HepG2 (cell line): ENCODE measurements around the gene INHA. TPM values are rescaled to one million over a fixed set of nuclear protein-coding genes. Genes with fewer than 3 reads are reported as not detected.
A peak's percentile ranks its signal among the peaks of the same experiment; 100 is the strongest.

Experiments
- AGO1 ChIP-seq: fragments of 200-400 bp; formaldehyde crosslinking; IDR thresholded peaks from 2 replicates; pipeline ENCODE4 v1.6.1; 2017; ENCODE audit warnings: mild to moderate bottlenecking, low read depth, low read length, moderate library complexity; ENCODE audit not compliant: poor library complexity, severe bottlenecking
- AHR ChIP-seq: IDR thresholded peaks from 2 replicates; pipeline ENCODE4 v1.6.1; 2018; ENCODE audit warnings: missing genetic modification reagents, missing compliant biosample characterization
- ATAD3A ChIP-seq: sonication (generic); formaldehyde crosslinking; IDR thresholded peaks from 2 replicates; pipeline ENCODE4 v1.4.0; 2020; ENCODE audit warnings: missing genetic modification reagents
- ELF3 ChIP-seq: IDR thresholded peaks from 2 replicates; pipeline ENCODE4 v1.6.1; 2016; ENCODE audit warnings: missing genetic modification reagents, missing compliant biosample characterization
- FOSL2 ChIP-seq: sonication (generic); formaldehyde crosslinking; IDR thresholded peaks from 2 replicates; pipeline ENCODE4 v1.4.0; 2020; ENCODE audit warnings: missing genetic modification reagents
- GABPA ChIP-seq, 2 experiments: IDR thresholded peaks; 2 replicates each; pipeline ENCODE4 v1.6.1; 2011 to 2016; ENCODE audit warnings: low read depth in 2 of 2, low read length in 1 of 2, missing biosample characterization in 1 of 2, missing genetic modification characterization in 1 of 2
- GATAD1 ChIP-seq: IDR thresholded peaks from 2 replicates; pipeline ENCODE4 v1.6.1; 2016; ENCODE audit warnings: missing genetic modification reagents, missing compliant biosample characterization
- GTF3A ChIP-seq: sonication (generic); formaldehyde crosslinking; conservative IDR thresholded peaks from 2 replicates; pipeline ENCODE4 v1.4.0; 2020; ENCODE audit warnings: mild to moderate bottlenecking, missing genetic modification reagents
- KDM2A ChIP-seq: sonication (generic); formaldehyde crosslinking; IDR thresholded peaks from 2 replicates; pipeline ENCODE4 v1.4.0; 2020; ENCODE audit warnings: low read depth, missing genetic modification reagents, borderline replicate concordance
- LCORL ChIP-seq, 2 experiments: fragments of 450-650 bp in 1 of 2; sonication (generic) in 1 of 2; formaldehyde crosslinking in 1 of 2; IDR thresholded peaks; 2 replicates each; pipeline versions ENCODE4 v1.5.0 to v1.6.1; 2017 to 2020; ENCODE audit warnings: antibody characterized with exemption in 1 of 2, missing genetic modification reagents in 1 of 2
- SAP130 ChIP-seq: IDR thresholded peaks from 2 replicates; pipeline ENCODE4 v1.6.1; 2016; ENCODE audit warnings: low read depth
- SMAD1 ChIP-seq: sonication (generic); formaldehyde crosslinking; IDR thresholded peaks from 2 replicates; pipeline ENCODE4 v1.4.0; 2020; ENCODE audit warnings: missing genetic modification reagents, low read depth, mild to moderate bottlenecking, borderline replicate concordance
- SMAD3 ChIP-seq: sonication (generic); formaldehyde crosslinking; IDR thresholded peaks from 2 replicates; pipeline ENCODE4 v1.4.0; 2020; ENCODE audit warnings: missing genetic modification reagents
- SOX5 ChIP-seq: IDR thresholded peaks from 2 replicates; pipeline ENCODE4 v1.6.1; 2016; ENCODE audit warnings: borderline replicate concordance
- SP4 ChIP-seq: sonication (generic); formaldehyde crosslinking; IDR thresholded peaks from 2 replicates; pipeline ENCODE4 v1.8.1; 2023; ENCODE audit warnings: mild to moderate bottlenecking, missing genetic modification reagents
- ZBTB38 ChIP-seq: sonication (generic); formaldehyde crosslinking; IDR thresholded peaks from 2 replicates; pipeline ENCODE4 v1.5.1; 2020; ENCODE audit warnings: mild to moderate bottlenecking, missing genetic modification reagents
- ZBTB39 ChIP-seq: sonication (generic); formaldehyde crosslinking; IDR thresholded peaks from 2 replicates; pipeline ENCODE4 v1.5.0; 2020; ENCODE audit warnings: missing genetic modification reagents
- ZNF3 ChIP-seq: IDR thresholded peaks from 2 replicates; pipeline ENCODE4 v1.7.0; 2017; ENCODE audit warnings: inconsistent platforms
- ZNF609 ChIP-seq: sonication (generic); formaldehyde crosslinking; IDR thresholded peaks from 2 replicates; pipeline ENCODE4 v1.4.0; 2020; ENCODE audit warnings: mild to moderate bottlenecking, missing genetic modification reagents, borderline replicate concordance
- polyA plus RNA-seq, 8 experiments: library from polyadenylated mRNA; depleted of rRNA in 3 of 8; stranded (reverse) in 7 of 8; unstranded in 1 of 8; fragments of >200 nt; fragmentation: Illumina TruSeq in 4 of 8; extraction: Trizol in 4 of 8; gene quantifications; 2 replicates each; pipeline versions ENCODE4 v1.2.1 to v1.2.3, GENCODE V29; 2011 to 2016; ENCODE audit warnings: low read depth in 4 of 8, missing spikeins in 1 of 8, mixed read lengths in 1 of 8; ENCODE audit not compliant: insufficient read depth in 1 of 8
- total RNA-seq, 5 experiments: library from RNA; depleted of rRNA; stranded (reverse); fragments of >200 nt; fragmentation: Illumina TruSeq; extraction: Trizol; gene quantifications; 2 replicates each; pipeline ENCODE4 v1.2.3, GENCODE V29; 2016; ENCODE audit warnings: low read depth in 1 of 5
- TF ChIP-seq, protein P1 (sequence below): sonication (generic); formaldehyde crosslinking; IDR thresholded peaks from 2 replicates; pipeline ENCODE4 v1.4.0; 2020; ENCODE audit warnings: missing genetic modification reagents, low read depth, mild to moderate bottlenecking, borderline replicate concordance

INHA gene
- total and polyA plus RNA-seq, 2 of the 13 experiments (the other 11 are each of a cell fraction or from before 2014, with no cell fraction given), result 4.1 to 15.2 TPM

- TF ChIP-seq ZBTB39 (CRISPR knock-in tag), result 0 out of 2 replicates have a peak, but pooled peaks have one; percentile 39
- TF ChIP-seq ZNF609 (CRISPR knock-in tag), result peak; percentile 20; the same call in 1 of the 2 replicates
- peak; percentile 35; the same call in 1 of the 2 replicates for TF ChIP-seq SOX5
- peak; percentile 43; the same call in 1 of the 2 replicates for TF ChIP-seq GATAD1 (CRISPR knock-in tag)
- peak; percentile 90 for TF ChIP-seq KDM2A
- TF ChIP-seq SAP130 (CRISPR knock-in tag), result 0 out of 2 replicates have a peak, but pooled peaks have one; percentile 17
- TF ChIP-seq SMAD1 (CRISPR knock-in tag), result peak; percentile 73; the same call in 1 of the 2 replicates
- peak; percentile 58; the same call in 1 of the 2 replicates for TF ChIP-seq AHR (CRISPR knock-in tag)
- TF ChIP-seq FOSL2, result peak; percentile 29; the same call in 1 of the 2 replicates
- peak; percentile 63; the same call in 1 of the 2 replicates for TF ChIP-seq ELF3 (CRISPR knock-in tag)
- TF ChIP-seq GTF3A (CRISPR knock-in tag), result no peak
- TF ChIP-seq SP4, result peak; percentile 47; the same call in 1 of the 2 replicates
- TF ChIP-seq, protein P1, sequence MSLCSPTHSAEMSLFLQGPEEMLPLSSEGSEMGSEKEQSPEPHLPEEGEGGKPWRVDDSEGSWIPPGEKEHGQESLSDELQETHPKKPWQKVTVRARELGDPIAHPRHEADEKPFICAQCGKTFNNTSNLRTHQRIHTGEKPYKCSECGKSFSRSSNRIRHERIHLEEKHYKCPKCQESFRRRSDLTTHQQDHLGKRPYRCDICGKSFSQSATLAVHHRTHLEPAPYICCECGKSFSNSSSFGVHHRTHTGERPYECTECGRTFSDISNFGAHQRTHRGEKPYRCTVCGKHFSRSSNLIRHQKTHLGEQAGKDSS (CRISPR knock-in tag), result peak; percentile 68; the same call in 1 of the 2 replicates
- TF ChIP-seq SMAD3, result peak; percentile 85; the same call in 1 of the 2 replicates
- no peak for TF ChIP-seq ZNF3 (CRISPR knock-in tag)
- TF ChIP-seq GABPA (IDR thresholded peaks at IDR 0.05; ENCODE audit: low read depth, low read length), result no peak
- no peak for TF ChIP-seq GABPA (CRISPR knock-in tag; IDR thresholded peaks at IDR 0.05; ENCODE audit: low read depth)
- no peak for TF ChIP-seq AGO1
- peak; percentile 46; the same call in 1 of the 2 replicates for TF ChIP-seq ZBTB38
- no peak for TF ChIP-seq LCORL (IDR thresholded peaks at IDR 0.05)
- TF ChIP-seq LCORL (CRISPR knock-in tag; IDR thresholded peaks at IDR 0.05), result peak; percentile 75
- TF ChIP-seq ATAD3A (CRISPR knock-in tag), result no peak
Observed at GRCh38 chr2:219530048-219530963, 41.8 kb upstream of the INHA start (continued).
